GM21576 (cell line): Measurements from ENCODE around the gene BACH2.
"Not testable (repeated sequence)": the region's sequence is repeated elsewhere in the genome, so short reads cannot be mapped to it uniquely, and the experiment has no call there.

Experiments
- ATAC-seq: cut with Tn5 transposase; IDR thresholded peaks from one replicate; pipeline ENCODE4 v1.9.1; 2021; ENCODE audit warnings: mild to moderate bottlenecking, moderate library complexity; ENCODE audit not compliant: unreplicated experiment

BACH2 gene

DNA sequence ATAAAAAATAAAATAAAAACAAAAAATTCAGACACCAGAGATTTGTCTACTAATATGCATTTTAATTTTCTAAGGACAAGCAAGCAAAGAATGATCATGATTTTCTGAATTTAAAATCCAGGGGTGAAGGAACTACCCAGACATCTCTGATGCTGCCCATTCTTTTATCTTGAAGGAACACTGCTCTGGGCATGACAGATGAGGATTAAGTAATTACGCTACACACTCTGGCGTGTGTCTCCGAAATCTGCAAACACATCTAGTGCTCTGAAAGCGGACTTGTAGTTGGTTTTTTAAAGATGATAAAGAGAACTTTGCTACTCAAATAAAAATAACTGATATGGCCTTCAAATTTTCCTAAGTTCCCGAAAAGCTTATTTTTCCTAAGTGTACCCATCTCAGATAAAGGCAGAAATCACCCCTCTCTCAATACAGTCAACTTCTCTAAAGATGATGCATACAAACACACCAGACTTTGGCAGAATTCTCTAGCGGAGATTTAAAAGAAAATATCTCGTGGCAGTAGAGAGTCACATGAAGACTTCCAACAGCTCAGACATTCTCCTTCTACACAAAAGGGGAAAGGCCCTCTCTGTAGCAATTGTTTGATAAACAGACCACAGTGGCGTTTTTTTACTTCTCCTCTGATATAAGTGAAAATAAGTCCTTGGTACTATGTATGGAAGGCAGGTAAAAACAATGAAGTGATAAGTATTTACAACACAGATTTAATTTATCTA, 133.8 kb downstream of the BACH2 start:
- no peak for ATAC-seq

DNA sequence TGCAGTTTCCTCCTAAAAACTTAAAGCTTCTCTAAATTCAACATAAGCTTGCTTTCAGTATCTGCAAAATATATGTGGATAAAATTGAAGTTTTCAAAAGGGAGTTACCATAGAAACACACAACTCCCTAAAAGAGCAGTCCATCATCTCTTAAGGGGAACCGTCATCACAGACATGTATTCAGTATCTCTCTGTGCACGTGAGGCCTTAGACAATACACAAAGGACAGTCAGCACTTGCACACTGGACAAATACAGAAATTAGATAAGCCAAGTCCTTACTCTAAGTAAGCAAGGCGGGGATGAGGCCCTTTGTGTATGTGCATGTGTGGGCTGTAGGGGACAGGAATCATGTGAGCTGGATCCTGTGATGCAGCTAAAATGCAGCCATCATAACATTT, 136.6 kb downstream of the BACH2 start:
- no peak for ATAC-seq

DNA sequence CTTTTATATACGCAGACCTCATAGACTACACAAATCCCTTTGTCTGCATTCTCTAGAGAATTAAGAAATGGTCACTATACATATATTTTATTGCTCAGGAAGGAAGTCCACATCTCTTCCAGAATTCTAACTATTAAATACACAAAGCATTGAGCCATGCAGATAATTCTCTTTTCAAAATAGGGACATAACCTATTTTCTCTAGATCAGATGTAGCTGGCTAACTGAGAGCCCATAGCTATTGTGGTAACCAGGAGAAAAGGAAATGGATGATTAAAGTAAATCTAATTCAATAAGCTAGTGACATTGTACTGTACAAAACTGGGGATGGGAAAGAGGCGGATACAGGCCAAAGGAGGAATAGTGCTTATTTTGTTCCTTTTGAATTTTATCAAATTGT, 137.2 kb downstream of the BACH2 start:
- no peak for ATAC-seq

DNA sequence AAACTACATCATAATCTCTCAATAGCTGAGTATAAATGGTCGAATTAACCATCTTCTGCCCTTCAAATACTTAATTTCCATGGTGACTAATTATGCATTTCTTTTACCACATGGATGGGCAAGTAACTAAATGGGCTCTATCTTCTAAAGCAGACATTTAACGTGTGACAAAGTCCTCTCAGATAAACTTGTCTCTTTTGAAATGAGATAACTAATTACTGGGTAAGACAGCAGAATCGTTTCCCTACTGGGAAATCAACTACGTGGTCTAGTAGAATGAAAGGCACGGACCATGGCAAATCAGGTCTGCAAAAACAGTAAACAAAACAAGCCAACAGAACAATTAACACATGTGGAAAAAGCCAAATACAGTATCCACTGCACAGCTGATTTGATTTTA, 137.7 kb downstream of the BACH2 start:
- no peak for ATAC-seq

DNA sequence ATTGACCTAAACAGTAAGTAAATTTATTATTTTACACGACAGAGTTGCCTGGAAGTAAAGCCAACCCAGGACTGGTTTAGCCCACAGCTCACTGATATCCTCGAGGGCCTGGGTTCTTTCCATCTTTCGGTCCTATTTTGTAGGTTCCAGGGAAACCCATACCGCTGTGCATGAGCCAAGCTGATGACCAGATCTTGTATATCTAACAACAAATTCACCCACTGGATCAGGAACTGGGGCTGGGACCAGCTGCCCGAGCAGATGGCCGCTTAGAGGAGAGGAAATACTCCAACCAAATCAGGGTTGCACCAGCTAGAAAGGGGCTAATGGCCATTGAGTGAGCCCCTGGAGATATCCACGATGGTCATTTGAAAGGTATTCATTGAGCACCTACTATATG, 139.2 kb downstream of the BACH2 start:
- ATAC-seq = no peak

DNA sequence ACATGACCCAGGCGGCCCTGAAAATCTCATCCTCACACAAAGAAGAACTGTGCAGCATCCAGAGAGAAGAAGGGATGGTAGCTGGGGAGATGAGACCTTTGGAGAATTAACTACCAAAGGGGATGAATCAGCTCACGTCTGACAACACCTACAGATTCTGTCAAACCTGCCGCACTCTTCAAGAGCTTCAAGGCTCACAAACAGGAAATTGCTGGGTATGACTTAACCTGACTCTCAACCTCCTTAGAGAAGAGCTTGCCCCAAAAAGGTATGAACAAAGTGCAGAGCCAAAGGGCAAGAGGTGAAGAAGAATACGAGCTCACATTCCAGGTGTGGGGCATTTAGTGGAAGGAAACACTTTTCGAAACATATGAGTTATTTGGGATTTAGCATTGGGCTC, 139.8 kb downstream of the BACH2 start:
- no peak for ATAC-seq

DNA sequence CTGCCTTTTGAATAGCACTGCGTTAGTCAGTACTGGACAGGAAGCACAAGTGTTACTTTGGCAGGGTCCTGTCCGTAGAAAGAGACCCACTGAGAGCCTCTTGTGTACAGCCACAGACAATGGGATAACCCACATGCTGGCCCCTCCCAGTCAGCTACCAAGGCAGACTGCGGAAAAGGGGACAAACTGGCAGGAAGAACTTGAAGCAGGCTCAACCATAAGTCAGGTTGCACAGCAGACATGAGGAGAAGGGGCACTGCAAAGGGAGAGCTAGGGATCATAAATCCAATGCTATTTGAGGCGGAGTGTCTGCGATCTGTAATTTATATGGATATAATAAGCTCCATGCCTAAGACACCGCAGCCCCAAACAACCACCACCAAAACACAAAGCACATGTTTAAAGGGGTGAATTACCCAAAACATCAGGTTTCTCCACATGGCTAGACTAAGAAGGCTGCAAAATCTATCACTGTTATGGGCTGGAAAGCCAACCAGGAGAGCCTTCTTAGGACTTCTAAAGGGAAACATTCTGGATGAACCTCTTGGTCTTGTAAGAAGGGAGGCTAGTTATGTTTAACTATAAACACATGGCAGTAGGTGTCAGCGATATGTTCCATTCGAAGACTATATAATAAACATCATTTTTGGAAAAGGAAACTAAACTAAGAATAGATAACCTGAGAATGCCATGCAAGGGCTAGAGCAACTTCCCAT, 141.7 kb downstream of the BACH2 start:
- ATAC-seq = no peak

DNA sequence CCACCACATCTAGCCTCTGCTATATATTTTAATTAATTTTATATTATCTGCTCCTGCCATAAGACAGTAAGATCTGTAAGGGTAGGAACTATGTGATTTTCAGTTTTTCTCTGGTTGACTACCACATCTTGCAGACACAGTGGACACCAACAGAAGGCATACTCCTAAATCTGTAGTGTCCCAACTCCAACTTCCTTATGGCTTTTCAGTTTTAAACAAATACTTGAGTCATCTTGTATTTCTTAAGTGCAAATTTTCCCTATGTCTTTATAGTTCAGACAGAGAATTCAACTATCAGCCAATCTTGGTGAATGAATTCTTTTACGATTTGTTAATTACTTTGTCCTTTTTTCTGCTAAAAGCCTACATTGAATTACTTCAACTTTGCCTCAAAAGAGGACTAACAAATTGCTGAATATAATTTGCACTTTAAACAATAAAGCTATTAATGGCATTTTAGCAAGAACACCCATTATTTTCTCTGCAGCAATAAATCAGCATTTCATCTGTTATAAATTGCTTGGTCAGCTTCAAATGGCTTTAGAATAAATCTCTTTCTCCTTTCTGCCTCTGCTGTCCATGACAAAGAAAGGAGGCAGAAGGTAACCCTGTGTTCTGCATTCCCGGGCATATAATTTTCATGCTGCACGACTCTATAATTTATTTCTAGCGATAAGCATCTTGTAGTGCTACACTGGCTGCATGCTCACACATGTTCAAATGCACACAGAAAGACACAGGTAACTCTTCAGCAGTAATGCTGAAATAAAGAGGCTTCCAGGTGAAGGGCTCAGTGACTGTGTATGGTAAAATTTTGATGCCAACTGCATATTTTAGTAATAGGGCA, 144.8 kb downstream of the BACH2 start:
- ATAC-seq = no peak

DNA sequence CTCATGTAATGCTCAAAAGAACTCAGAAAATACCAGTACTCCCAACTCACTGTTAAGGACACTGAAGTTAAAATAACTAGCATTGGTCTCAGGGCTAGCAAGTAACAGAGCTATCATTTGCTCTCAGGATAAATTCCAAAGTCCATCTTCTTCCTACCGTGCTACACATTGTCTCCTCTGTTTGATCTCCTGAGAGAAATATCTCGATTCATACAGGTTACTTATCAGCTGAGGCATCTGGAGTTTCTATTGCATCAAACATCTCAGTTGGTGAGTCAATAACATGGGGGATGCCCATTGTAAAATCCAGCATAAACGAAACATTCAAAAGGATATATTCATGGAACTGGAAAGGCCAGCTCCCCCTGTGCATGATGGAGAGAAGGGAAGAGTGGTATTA, 147.4 kb downstream of the BACH2 start:
- no peak for ATAC-seq

DNA sequence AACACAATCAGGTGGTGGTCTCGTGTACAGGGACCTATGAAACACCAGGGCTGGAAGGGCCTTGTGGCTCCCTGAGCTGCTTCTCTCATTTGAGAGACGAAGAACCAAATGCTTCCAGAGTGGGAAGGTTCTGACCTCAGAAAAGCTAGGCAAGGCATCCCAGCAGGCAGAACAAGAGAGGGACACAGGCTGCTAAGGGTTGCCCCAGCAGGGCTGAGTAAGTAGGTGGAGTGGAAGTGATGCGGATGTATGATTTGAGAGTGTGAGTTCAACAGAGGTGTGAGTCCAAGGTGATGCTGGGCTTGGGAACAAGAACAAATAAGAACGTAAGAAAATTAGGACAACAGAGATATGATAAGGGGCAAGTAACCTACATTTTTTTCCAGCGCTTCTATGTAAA, 147.8 kb downstream of the BACH2 start:
- ATAC-seq = no peak

DNA sequence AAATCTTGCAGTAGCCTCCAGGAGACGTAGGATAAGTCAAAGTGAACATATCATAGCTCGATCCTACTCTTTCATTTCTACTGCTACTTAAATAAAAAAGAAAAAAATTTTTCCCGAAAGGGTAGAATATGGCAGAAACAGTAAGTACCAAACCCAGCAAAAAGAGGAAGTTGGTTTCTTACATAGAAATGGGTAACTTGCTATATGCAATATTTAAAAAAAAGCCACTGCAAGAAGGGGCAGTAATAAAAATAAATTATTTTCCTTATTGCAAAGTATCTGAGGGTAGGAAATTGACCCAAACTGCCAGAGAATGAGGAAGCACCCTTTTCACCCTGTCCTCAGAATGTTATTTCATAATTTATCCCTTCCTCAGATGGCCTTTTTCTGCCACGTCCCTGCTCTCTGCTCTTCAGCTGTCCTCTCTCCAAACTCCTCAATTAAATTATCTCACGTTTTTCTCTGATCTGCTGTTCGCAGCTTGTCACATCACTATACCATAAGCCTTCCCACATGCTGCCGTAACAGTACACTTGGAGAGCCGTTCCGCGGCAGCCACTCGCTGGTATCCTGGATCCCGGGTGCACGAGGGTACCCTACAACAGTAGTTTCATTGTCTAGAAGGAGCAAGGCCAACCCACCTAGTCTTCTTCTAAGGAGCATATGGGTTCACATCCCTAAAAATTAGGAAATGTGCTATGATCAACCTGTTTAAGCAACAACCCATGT, 149.6 kb downstream of the BACH2 start:
- ATAC-seq = no peak

DNA sequence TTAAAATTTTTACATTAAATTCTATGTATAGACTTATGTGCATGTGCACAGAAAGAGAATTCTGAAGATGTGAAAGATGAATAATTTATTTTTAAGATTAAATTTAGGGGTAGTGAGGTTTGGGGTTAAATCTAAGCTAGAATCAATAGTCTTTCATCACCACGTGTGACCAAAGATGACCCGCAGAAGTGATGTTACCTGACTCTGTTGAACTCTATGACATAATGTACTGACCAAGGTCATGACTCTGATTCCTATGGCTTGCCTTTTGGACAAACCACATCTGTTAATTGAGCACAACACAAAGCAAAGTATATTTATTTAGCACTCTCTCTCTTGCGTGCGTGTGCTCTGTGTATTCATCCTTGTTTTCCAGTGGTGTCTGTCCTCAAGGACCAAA, 150.6 kb downstream of the BACH2 start:
- ATAC-seq = no peak

DNA sequence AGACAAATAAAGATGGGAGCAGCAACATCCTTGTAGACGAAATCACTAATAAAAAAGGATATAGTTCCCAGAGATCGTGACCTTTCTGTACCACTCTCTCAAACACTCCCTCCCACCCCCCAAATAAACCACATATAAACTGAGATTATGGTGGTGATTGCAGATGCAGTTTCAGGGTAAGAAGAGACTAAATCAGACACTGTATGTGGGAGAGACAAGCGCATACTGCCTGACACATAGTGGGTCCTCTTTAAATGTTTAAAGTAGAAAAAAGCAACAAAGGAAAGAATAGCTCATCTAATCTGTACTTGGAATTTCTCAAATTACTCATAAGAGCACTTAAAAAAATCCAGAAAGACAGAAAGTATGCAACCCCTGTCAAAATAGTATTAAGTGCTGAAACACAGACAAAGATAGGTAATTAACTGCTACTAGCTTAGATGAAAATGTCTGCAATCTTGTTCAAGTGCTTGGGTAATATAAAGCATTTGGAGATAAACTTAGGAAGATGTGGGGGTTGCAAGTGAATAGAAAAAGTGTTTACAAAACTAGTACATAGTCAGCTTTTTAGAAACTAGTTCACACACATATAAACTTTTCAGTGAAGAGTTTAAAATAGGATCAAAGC, 151.6 kb downstream of the BACH2 start:
- no peak for ATAC-seq

DNA sequence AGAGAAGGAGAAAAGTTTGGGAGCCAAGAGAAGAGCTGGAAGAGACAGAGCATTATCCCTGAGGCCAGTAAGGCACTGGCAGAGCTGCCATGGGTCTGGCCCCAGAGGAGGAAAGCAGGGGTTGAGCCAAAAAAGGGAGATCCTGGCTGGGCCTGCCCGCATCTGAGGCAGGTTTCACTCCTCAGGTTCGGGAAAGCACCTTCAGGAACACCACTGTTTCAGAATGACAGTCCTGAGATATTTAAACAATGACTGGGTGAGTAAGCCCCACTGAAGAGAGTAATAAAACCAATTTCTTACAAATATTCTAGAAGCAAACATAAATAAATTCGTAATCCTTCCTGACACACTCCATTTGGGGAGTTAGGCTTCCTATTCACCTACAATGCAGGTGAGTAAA, 152.2 kb downstream of the BACH2 start:
- ATAC-seq = no peak

DNA sequence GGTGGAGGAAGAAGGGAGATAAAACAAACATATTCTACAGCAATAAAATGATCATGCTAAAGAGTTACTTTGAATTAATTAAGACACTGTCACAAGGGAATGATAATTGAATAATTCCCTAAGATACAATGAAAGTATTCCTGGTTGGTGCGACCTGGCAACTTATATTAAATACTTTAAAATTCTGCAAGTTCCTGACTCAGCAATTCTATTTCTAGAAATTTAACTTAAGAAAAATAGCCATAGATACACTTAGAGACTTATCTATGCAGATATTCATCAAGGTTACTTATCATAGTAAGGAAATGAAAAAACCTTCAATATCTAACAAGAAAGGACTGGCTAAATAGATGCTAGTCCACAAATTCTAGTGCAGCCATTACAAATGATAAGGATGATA, 156.0 kb downstream of the BACH2 start:
- ATAC-seq = no peak

DNA sequence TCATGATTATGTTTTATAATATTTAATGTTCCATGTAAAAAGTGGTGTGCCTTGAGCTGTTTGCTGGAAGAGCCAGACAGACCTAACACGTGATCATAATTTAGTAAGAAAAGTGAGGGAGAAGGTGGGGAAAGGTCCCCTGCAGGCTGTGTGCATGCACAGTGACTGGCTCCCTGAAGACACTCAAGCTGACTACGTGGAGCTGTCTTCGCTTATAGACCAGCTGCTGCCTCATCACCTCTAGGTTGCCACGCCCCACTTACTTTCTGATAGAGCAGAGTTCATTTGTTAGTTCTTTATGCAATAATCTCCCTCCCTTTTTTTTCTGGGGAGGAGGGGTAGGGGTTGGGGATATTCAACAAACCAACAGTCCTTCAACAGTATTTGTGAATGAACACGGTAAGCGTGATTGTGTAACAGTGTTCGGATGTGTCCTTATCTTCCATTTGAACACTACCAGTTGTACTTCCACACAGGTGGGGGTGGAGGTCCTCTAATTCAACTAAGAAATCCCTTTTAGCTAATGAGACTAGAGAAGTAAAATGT, 157.3 kb downstream of the BACH2 start:
- no peak for ATAC-seq

DNA sequence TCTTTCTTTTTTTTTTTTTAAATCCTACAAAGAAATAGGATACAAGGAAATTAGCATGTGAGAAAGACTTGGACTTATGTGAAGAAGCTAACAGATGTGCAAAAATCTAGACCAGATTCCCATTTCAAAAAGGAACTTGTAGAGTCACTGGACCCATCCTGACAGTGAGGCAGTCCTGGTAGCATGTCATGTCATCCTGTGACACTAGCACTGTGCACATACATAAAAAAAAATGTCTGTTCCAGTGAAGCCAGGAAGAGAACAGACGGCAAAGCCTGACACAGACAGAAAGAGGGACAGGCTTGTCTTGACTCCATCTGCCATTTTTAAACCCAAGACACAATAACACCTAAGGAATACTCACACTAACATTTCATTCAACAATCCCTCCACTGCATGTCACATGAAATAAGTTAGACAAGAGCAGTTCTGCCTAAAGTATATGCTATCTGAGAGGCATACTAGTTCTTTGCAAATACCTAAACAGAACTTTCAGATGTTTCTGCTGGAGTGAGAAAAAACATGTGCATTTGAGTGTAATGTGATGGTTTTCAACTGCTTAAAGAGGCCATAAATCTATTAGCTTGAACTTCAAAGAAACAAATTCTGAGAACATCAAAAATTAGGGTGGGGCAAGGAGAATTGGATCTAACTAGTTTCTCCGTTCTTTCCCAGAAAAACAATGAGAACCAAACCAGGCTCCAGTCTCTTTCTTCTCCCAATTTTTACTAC, 159.6 kb downstream of the BACH2 start:
- ATAC-seq = no peak

DNA sequence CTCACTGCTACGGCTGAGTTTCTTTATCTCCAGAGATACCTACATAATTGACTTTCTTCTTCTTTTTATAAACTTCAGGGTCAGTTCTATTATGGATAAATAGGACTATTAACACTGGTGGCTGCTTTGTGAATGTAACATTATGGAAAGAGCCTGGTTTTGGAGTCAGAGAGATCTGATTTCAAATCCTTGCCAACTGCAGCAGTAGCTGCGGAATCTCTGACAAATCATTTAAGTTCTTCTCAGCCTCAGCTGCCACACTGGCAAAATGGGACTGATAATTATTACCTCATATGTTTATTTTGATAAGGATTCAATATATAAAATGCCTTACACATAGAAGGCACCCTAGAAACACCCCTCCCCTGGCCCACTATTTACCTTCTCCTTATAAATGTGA, 160.5 kb downstream of the BACH2 start:
- no peak for ATAC-seq

DNA sequence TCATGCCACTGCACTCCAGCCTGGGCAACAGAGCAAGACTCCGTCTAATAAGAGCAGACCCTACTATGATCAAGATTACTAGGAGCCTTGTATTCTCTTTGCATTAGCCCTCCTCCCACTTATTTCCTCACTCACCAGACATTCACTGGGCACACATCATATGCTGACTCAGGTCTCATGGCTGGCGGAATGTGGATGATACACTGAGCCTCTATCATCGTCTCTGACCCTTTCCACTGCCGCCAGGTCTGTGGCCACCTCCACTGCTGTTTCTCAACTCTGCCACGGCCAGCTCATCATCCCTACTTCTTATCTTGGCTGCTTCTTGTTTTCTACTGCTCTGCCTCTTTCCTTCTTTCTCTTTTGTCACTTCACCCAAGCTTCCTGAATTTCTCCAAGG, 161.0 kb downstream of the BACH2 start:
- no peak for ATAC-seq

DNA sequence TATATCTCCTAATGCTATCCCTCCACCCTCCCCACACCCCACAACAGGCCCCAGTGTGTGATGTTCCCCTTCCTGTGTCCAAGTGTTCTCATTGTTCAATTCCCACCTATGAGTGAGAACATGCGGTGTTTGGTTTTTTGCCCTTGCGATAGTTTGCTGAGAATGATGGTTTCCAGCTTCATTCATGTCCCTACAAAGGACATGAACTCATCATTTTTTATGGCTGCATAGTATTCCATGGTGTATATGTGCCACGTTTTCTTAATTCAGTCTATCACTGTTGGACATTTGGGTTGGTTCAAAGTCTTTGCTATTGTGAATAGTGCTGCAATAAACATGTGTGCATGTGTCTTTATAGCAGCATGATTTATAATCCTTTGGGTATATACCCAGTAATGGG, 163.0 kb downstream of the BACH2 start:
- not testable (repeated sequence) for ATAC-seq
